HG03565 (cell line): ENCODE results near the gene OCSTAMP.

ENCODE experiments used
- ATAC-seq: cut with Tn5 transposase; IDR thresholded peaks from one replicate; pipeline ENCODE4 v1.9.1; 2021; ENCODE audit warnings: mild to moderate bottlenecking, moderate library complexity; ENCODE audit not compliant: unreplicated experiment

The OCSTAMP gene

DNA sequence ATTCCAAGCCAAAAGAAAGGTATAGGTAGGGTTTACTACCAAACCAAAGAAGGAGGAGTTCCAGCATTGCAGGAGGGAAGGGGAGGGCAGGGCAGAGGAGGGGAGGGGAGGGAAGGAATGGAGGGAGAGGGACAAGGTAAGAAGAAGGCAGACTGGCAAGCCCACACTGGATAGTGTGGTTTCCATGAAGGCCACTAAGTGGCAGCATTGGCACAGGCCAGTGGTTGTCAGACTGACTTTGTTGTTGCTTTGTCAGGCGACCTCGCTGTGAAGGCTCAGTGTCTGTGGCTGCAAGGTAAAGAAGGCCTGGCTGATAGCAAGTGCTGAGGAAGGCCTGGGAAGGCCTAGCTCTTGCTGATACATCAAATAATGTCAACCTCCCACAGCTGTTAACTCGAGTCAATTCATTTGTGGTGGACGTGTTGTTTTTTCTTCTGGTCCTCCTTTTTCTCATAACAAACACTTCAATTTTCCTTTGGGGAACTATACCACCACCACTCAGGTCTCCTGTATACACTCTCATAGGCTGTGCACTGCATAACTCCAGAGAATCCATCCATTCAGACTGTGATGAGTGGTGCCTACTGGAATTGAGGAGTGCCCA is 29.4 kb downstream of the OCSTAMP start:
- no peak for ATAC-seq

DNA sequence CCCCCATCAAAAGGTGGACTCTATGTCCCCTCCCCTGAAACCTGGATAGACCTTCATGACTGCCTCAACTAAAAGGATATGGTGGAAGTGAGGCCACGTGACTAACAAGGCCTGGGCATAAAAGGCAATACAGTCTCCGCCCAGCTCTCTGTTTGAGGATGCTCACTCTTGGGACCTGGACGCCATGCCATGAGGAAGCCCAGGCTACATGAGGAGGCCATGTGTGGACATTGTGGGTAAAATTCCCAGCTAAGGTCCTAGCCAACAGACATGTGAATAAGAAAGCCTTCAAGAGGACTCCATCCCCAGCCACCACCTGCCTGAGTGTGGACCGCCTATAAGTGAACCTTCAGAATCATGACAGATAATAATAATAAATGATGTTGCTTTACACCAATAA is 29.9 kb downstream of the OCSTAMP start:
- no peak for ATAC-seq

DNA sequence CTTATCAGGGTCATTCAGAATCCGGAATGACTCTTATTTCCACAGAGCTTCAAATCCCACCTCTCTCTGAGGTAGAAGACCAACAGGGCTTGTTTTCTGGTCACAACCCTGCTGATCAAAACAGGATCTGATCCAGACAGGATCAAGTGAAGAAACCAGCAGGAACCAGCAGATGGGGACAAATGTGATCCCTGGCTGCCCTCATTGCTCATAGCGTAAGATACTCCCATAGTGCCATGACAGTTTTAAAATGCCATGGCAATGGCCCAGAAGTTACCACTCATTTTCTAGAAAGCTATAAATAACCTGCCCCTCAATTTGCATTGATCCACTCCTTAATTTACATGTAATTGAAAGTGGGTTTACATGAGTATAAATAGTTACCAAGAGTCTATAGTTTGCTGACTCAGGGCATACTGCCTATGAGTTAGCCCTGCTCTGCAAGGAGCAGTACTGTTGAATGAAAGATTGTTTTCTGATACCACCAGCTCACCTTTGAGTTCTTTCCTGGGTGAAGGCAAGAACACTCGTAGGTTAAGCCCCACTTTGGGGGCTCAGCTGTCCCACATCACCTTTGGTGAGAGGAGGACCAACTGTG is 30.9 kb downstream of the OCSTAMP start:
- ATAC-seq = no peak

DNA sequence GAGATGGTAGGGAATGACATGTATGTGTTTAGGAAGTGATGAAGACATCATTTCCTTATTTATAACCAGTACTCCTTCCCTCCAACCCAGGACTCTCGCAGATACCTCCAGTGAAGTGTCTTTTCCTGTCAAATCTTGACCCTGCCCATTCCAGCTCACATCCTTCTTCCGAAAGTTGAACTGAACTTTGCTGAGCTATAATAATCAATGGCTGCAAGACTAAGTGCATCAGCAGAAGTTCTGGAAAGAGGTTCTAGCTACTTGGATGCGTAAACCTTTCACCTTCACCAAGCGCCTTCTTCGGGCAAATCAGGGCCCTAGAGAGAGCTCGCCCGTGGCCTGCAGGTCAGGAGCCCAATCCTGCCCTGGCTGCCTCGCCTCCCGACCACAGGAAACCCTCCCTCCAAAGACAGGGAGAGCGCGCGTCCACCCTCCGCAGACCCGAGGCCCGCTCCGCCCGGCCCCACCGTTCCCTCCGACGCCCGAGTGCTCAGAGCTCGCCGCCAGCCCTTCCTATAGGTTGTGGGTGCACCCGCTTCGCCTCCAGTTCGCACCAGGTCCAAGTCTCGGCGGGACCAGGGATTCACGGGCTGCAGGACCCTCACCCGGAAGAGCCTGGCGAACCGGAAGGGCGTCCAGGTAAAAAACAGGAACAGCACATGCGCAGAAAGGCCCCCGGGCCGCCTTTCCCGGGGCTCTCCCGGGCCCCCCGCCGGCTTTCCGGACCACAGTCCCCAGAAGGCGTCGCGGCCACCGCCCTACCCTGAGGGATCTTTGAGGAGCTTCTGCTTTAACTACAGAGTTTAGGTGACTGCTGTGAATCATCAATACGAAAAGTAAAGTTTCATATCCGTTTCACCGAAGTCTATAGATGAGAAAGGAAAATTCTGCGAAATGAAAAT is 37.3 kb downstream of the OCSTAMP start, which contains the start of gene ZNF334:
ZNF334 (minus strand) TSS at position 617 of the 902 bp plus-strand sequence. CDS start 1,457 bp downstream, outside the sequence.
- no peak for ATAC-seq

DNA sequence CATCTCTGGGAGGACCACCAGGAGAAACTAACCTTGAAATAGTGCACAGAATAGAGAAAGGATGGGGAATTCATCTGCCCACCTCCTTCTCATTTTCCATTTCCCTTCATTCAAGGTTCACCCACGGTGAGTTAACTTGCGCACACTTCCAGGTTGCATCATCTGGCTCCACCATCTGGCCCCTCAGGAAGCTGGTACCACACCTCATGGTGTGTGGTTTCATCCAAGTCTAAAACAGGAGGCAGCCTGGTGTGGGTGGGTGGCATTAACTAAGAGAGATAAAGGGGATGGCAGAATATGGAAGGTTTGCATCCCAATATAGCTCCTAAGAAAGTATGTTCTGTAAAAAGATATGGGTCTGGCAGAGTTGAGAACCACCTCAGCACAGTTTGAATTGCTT is 40.9 kb downstream of the OCSTAMP start:
- ATAC-seq = no peak

DNA sequence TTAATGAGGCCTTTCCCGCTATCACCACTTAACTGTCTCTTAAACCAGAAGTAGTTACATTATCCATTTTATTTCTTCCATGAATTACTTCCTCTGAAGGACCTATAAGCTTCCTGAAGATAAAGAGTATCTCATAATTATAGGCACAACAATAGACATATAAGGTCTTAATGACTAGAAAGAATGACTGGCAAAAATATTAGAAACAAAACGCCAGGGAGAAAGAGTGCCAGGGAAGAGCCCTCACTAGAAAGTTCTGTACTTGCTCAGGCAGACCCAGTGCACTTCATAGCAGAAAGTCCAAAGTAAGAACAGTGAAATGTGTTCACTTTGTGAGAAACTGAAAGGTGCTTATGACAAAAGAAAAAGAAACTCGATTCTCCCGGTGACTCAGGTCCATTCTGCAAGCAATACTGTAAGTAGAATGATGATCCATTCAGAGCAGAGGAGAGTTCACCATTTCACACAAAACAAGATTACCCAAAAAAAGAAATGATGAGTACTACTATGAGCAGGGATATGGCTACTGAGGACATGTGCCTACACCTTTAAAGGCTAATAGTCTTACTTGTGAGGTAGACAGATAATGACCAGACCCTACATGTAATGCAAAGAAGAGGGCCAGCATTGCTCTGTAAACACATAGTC is 42.6 kb downstream of the OCSTAMP start:
- no peak for ATAC-seq

DNA sequence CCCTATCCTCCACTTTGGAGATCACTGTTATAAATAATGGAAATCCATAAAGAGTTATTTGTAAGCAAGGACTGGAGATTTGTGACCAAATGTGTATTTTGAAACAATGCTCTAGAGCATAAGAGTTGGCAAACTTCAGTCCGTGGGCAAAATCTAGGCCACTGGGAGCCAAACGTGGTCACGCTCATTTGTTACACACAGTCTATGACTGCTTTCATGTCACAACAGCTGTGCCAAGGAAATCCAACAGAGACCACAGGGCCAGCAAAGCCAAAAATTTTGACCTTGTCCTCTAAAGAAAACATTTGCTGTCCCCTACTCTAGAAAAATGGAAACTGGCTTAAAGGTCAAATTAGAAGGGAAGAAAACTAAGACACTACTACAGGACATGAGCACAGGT is 44.9 kb downstream of the OCSTAMP start:
- ATAC-seq = no peak

DNA sequence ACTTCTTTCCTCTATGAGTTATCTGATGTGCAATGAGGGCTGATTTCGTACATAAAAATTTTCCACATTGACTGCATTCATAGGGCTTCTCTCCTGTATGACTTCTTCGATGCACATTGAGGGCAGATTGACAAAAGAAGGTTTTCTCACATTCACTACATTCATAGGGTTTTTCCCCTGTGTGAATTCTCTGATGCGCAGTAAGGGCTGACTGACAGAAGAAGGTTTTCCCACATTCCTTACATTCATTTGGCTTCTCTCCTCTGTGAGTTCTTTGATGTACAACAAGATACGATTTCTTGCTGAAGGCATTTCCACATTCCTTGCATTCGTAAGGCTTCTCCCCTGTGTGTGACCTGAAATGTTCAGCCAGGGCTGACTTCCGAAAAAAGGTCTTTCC is 48.5 kb downstream of the OCSTAMP start:
- no peak for ATAC-seq

DNA sequence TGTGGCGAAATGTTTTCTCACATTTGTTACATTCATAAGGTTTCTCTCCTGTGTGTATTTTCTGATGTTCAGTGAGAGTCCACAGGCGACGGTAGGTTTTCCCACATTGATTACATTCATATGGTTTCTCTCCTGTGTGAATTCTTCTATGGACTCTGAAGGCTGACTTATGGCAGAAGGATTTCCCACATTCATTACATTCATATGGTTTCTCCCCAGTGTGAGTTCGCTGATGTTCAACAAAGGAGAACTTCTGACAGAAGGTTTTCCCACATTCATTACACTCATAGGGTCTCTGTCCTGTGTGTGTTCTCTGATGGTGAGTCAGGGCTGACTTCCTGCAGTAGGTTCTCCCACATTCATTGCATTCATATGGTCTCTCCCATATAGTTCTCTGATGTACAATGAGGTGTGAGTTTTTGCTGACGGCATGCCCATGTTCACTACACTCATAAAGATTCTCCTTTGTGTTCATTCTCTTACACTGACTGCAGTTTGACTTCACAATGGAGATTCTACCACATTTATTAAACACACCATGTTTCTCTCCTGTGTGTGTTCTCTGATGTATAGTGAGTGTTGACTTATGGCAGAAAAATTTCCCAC is 49.0 kb downstream of the OCSTAMP start:
- no peak for ATAC-seq

DNA sequence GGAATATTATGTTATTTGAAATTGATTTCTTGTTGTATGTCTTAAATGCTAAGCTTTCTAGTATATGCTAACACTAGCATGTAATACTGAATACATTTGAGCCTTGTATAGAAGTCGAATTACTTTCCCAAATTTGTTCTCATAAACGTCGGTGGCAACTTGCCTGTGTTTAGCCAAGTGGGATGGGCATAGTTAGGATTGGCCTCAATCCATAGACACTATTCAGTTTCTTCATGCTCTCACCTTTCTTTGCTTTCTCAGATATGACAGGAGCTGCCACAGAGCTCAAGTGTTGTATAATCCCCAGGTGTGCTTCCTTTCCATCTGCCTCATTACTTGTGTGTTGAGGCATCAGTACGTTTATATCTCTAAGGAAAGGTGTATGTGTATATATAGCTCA is 56.4 kb downstream of the OCSTAMP start:
- ATAC-seq = no peak

DNA sequence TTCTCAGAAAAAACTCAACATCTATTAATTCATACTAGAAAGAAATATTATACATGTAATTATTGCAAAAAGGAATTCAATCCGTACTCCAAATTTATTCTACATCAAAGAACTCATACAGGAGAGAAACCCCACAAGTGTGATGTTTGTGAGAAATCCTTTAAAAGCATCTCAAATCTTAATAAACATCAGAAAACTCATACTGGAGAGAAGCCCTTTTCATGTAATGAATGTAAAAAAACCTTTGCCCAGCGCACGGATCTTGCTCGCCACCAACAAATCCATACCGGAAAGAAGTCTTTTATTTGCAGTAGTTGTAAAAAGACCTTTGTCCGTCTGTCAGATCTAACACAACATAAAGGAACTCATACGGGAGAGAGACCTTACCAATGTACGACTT is 59.1 kb downstream of the OCSTAMP start:
- no peak for ATAC-seq
